Transverse colon (tissue), 4 donors: Measurements from ENCODE around the gene SETD3. TPM values are rescaled to one million over a fixed set of nuclear protein-coding genes. Genes with fewer than 3 reads are reported as not detected.

ENCODE experiments used
- DNase-seq: peaks from one replicate; pipeline ENCODE4 v3.0.0-alpha.2; 2019
- H3K27ac ChIP-seq, 4 donors: fragments of 200-600 bp; sonication (generic); 2 replicates each; pipeline ENCODE4 v1.5.1; 2016 to 2018; ENCODE audit warnings: inconsistent platforms in 4 of 4
- H3K27me3 ChIP-seq: fragments of 200-600 bp; sonication (generic); 2 replicates; pipeline ENCODE4 v1.5.1; 2017; ENCODE audit warnings: inconsistent platforms
- H3K36me3 ChIP-seq, 4 donors: fragments of 200-600 bp; sonication (generic); 2 replicates each; pipeline ENCODE4 v1.5.1; 2017 to 2019; ENCODE audit warnings: inconsistent platforms in 4 of 4
- H3K4me1 ChIP-seq, 4 donors: fragments of 200-600 bp; sonication (generic); 2 replicates each; pipeline ENCODE4 v1.5.1; 2017 to 2020; ENCODE audit warnings: inconsistent platforms in 4 of 4
- H3K4me3 ChIP-seq, 4 donors: fragments of 200-600 bp; sonication (generic); 1 replicate in 1 of 4; 2 replicates in 3 of 4; pipeline versions ENCODE4 v1.5.1 to v1.6.1; 2017 to 2019; ENCODE audit warnings: inconsistent platforms in 4 of 4
- H3K9me3 ChIP-seq, 2 donors: fragments of 200-600 bp; sonication (generic); 2 replicates each; pipeline ENCODE4 v1.5.1; 2017 to 2019; ENCODE audit warnings: inconsistent platforms in 2 of 2
- EP300 ChIP-seq: sonication (generic); formaldehyde crosslinking; IDR thresholded peaks from one replicate; pipeline ENCODE4 v1.6.1; 2017; ENCODE audit warnings: antibody characterized with exemption, low read depth
- POLR2A ChIP-seq: fragments of 450-650 bp; IDR thresholded peaks from one replicate; pipeline ENCODE4 v1.6.1; 2016; ENCODE audit warnings: antibody characterized with exemption, mild to moderate bottlenecking, moderate library complexity
- POLR2AphosphoS5 ChIP-seq, 3 donors: sonication (generic); formaldehyde crosslinking; IDR thresholded peaks; one replicate each; pipeline ENCODE4 v1.6.1; 2016; ENCODE audit warnings: antibody characterized with exemption in 3 of 3
- WGBS, 2 donors: methylation state at CpG; one replicate each; pipeline ENCODE4 v1.1.5; 2018; ENCODE audit warnings: low coverage in 1 of 2; 5-methylcytosine and 5-hydroxymethylcytosine counted together
- in situ Hi-C, 4 donors: fragments of 200-750 bp; cut with MboI; loops; one replicate each; pipeline versions ENCODE4 v1.15.0 to v1.15.1; 2017; ENCODE audit warnings: low sequenced_read_pairs in 3 of 4, low pct_ligation_motif_present in 1 of 4, low pct_unique_long_range_greater_than_20kb in 1 of 4
- intact Hi-C: fragments of 100-400 bp; cut with DNase I; formaldehyde crosslinking; loops from one replicate; pipeline ENCODE4 v1.15.1; 2023; ENCODE audit warnings: low total_unique reads
- total RNA-seq, 4 donors: library from RNA; depleted of rRNA; stranded (reverse); fragments of >200 nt; gene quantifications; one replicate each; pipeline ENCODE4 v1.1.0, GENCODE V29; 2016
- TF ChIP-seq, protein P1 (sequence below), 5 experiments: fragments of 200-600 bp in 3 of 5; fragments of 450-650 bp in 2 of 5; sonication (generic) in 3 of 5; IDR thresholded peaks; 1 replicate in 2 of 5; 2 replicates in 3 of 5; pipeline ENCODE4 v1.5.1; 2016 to 2017; ENCODE audit warnings: antibody characterized with exemption in 5 of 5, inconsistent platforms in 3 of 5, mild to moderate bottlenecking in 2 of 5, moderate library complexity in 1 of 5

SETD3 gene
- total RNA-seq, 4 donors from 2014 or later = 50.1 to 224 (median 68.8) TPM

DNA sequence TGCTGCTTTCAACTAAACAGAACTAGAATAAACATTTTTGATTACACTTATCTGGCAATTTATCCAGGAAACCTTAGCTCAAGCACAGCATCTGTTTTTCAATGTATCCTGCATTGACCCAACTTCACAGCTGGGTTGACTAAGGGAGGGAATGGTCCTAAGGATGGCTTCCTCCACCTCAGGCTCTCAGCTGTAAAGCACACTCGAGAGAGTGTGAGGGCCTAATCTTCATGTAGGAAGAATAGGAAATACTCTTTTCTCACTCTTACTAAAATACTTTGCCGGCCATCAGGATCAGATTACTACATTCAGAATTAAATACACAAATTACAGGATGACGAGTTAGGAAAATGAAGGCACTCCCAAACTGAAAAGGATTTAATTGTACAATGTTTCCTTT is 7.2 kb downstream of the SETD3 start:
- Histone ChIP-seq H3K4me3 (no peak overlapping the region), H3K4me1 (peaks cover under 1 to 18% (median 5%) of the 10 kb centered on the region in 4 donors), H3K36me3 (no peaks in the 10 kb centered on the region), H3K27ac (no peak overlapping the region), H3K9me3 (no peaks in the 10 kb centered on the region), H3K27me3 (no peaks in the 10 kb centered on the region)
- TF ChIP-seq POLR2AphosphoS5 (IDR thresholded peaks at IDR 0.05) (no peak), POLR2A (no peak), EP300 (no peak)
- TF ChIP-seq, protein P1, sequence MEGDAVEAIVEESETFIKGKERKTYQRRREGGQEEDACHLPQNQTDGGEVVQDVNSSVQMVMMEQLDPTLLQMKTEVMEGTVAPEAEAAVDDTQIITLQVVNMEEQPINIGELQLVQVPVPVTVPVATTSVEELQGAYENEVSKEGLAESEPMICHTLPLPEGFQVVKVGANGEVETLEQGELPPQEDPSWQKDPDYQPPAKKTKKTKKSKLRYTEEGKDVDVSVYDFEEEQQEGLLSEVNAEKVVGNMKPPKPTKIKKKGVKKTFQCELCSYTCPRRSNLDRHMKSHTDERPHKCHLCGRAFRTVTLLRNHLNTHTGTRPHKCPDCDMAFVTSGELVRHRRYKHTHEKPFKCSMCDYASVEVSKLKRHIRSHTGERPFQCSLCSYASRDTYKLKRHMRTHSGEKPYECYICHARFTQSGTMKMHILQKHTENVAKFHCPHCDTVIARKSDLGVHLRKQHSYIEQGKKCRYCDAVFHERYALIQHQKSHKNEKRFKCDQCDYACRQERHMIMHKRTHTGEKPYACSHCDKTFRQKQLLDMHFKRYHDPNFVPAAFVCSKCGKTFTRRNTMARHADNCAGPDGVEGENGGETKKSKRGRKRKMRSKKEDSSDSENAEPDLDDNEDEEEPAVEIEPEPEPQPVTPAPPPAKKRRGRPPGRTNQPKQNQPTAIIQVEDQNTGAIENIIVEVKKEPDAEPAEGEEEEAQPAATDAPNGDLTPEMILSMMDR (IDR thresholded peaks at IDR 0.05) = no peak
- intact Hi-C loops = no loop called here
- 77 to 79% methylated on average over 2 to 3 of the region's 3 CpGs for WGBS, 2 donors
- no peak for DNase-seq
- in situ Hi-C loops = no loop called here

DNA sequence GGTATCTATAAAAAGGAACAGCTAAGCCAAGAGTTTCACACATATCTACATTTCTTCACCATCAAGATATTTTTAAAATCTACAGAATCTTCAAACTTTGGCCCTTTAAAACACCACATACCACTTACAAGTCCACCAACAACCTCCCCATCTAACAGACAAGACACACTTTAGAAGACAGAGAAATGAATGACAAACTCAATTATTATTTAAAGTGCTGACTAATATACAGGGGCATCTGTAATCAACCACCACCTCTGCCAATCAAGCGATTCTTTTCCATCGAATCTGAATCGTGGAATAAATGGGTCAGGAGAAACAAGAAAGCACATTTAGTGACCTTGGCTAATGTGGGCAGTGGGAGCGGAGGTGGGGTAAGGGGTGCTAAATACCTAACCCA is 7.7 kb downstream of the SETD3 start:
- 81 to 92% methylated on average over 4 of the region's 4 CpGs for WGBS, 2 donors
- peaks cover 0 to 18% (median 4%) of the 10 kb centered on the region in 4 donors for H3K4me1 ChIP-seq
- in situ Hi-C loops = no loop called here

DNA sequence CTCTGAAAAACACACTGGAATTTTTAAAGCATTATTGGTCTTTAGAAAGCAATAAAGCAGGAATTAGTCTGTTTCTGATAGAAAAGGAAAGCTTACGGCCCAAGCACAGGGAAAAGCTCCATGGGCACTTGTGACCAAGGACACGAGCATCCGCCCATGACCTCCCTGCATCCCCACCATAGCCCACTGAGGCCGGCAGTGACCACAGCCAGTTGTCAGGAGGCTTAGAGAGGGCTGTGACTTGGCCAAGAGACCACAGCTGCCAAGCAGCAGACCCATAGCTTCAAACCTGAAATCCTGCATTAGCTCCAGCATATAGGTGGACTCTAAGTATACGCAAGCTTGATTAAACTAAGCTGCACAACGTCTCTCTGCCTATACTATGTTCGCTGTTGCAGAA is 8.9 kb downstream of the SETD3 start:
- Histone ChIP-seq H3K9me3 (no peaks in the 10 kb centered on the region), H3K36me3 (no peaks in the 10 kb centered on the region), H3K27ac (no peak overlapping the region), H3K4me3 (no peak overlapping the region), H3K27me3 (no peaks in the 10 kb centered on the region), H3K4me1 (peaks cover 3 to 15% (median 8%) of the 10 kb centered on the region in 4 donors)
- DNase-seq = no peak
- WGBS, 2 donors = 89 to 100% methylated on average over 3 to 7 of the region's 7 CpGs
- intact Hi-C loops (no loop called here), in situ Hi-C loops (no loop called here)
- TF ChIP-seq EP300 (no peak), POLR2AphosphoS5 (IDR thresholded peaks at IDR 0.05) (no peak), POLR2A (no peak)
- TF ChIP-seq, protein P1 (IDR thresholded peaks at IDR 0.05) = no peak

More for the DNA sequence above, 7.7 kb downstream of the SETD3 start:
- no peak for DNase-seq
- no peak overlapping the region for H3K4me3 ChIP-seq
- H3K36me3 ChIP-seq = no peaks in the 10 kb centered on the region
- TF ChIP-seq POLR2AphosphoS5 (IDR thresholded peaks at IDR 0.05) (no peak), POLR2A (no peak), EP300 (no peak)
- TF ChIP-seq, protein P1 (IDR thresholded peaks at IDR 0.05) = no peak
- no peaks in the 10 kb centered on the region for H3K9me3 ChIP-seq
- H3K27me3 ChIP-seq = no peaks in the 10 kb centered on the region
- H3K27ac ChIP-seq = no peak overlapping the region
- intact Hi-C loops = no loop called here

DNA sequence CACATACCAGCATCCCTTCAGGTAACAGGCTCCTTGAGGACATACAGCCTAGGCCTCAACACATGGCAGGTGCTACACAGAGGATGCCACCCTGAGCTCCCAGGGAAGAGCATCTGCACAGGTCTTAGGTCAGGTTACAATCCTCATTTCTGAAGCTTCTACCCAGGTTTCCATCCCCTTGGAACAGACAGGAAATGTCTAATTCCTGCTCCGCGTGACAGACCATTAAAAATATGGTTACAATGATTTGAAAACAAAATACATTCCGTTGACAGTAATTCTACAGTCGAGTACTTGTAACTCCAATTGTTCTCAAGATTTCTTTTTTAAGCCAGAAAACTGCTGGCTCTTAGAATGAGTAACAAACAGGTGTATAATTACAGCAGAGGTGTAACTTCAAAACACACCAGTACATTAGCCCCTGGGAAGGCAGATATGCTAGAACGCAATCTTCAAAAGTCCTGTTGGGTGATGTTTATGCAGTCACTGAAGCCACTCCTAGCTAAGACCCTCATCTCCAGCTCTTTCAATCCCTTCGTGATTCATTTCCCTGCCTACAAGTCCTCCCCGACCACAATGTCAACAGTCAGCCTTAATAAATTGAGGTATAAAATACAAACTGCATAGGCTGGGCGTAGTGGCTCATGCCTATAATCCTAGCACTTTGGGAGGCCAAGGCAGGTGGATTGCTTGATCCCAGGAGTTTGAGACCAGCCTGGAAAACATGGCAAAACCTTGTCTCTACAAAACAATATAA is 11.6 kb downstream of the SETD3 start:
- TF ChIP-seq, protein P1 (IDR thresholded peaks at IDR 0.05) = no peak
- TF ChIP-seq POLR2AphosphoS5 (IDR thresholded peaks at IDR 0.05) = no peak
- peaks cover 0 to 8% (median 3%) of the 10 kb centered on the region in 4 donors for H3K36me3 ChIP-seq
- intact Hi-C loops = no loop called here
- WGBS, 2 donors = 69 to 82% methylated on average over 2 to 8 of the region's 8 CpGs
- H3K27me3 ChIP-seq = no peaks in the 10 kb centered on the region
- in situ Hi-C loops = no loop called here
- H3K4me1 ChIP-seq = peaks cover 0 to 11% (median 5%) of the 10 kb centered on the region in 4 donors
- H3K4me3 ChIP-seq = no peak overlapping the region
- H3K27ac ChIP-seq = no peak overlapping the region
- DNase-seq = no peak
- H3K9me3 ChIP-seq = no peaks in the 10 kb centered on the region
